Muscle of arm (tissue), 12 donors: ENCODE data around the gene OR11H7. TPM values are rescaled to one million over a fixed set of nuclear protein-coding genes. Genes with fewer than 3 reads are reported as not detected.
"Not testable (repeated sequence)": the region's sequence is repeated elsewhere in the genome, so short reads cannot be mapped to it uniquely, and the experiment has no call there.

Source experiments
- DNase-seq: peaks from one replicate; pipeline ENCODE4 v3.0.0-alpha.2; 2013
- polyA plus RNA-seq, 12 donors: library from polyadenylated mRNA; unstranded; fragments of 120-200 nt; gene quantifications; one replicate each; pipeline ENCODE4 v1.2.1, GENCODE V29; 2013; ENCODE audit not compliant: insufficient read length in 12 of 12

Gene OR11H7
- polyA plus RNA-seq, 12 donors, result 0.23 to 0.53 (median 0.35) TPM; not detected in 5

- DNase-seq, result no peak
Observed at GRCh38 chr14:20277409-20277808, 48.6 kb downstream of the OR11H7 start.

GRCh38 chr14:20278414-20278813 is 49.6 kb downstream of the OR11H7 start:
- DNase-seq, result no peak

GRCh38 chr14:20280265-20280664 is 51.5 kb downstream of the OR11H7 start:
- not testable (repeated sequence) for DNase-seq

Other genes starting within 250 kb of the OR11H7 start
- not detected for gene OR4Q2, start 226.8 kb upstream of the OR11H7 start, polyA plus RNA-seq
- gene OR4K14, start 209.7 kb upstream of the OR11H7 start, polyA plus RNA-seq, result not detected
- not detected for gene OR4K13, start 192.9 kb upstream of the OR11H7 start, polyA plus RNA-seq
- not detected for gene OR4L1, start 168.9 kb upstream of the OR11H7 start, polyA plus RNA-seq
- gene OR4K17, start 118.2 kb upstream of the OR11H7 start, polyA plus RNA-seq, result under 1 TPM in 5 of 12 donors, not detected in 7; 0.03 to 0.07 (median 0.04) TPM
- not detected for gene OR4N5, start 90.2 kb upstream of the OR11H7 start, polyA plus RNA-seq
- not detected for gene OR11G2, start 38.1 kb upstream of the OR11H7 start, polyA plus RNA-seq
- gene OR11H6, start 5.3 kb upstream of the OR11H7 start, polyA plus RNA-seq, result not detected
- gene OR11H4, start 10.3 kb downstream of the OR11H7 start, polyA plus RNA-seq, result not detected
- 10 to 100 TPM in 9 of 12 donors, 1 to 10 TPM in 2, not detected in 1; 8.5 to 14.9 (median 12.3) TPM for gene TTC5, start 77.0 kb downstream of the OR11H7 start, polyA plus RNA-seq
- 10 to 100 TPM in 11 of 12 donors, not detected in 1; 29.4 to 82.6 (median 67.0) TPM for gene CCNB1IP1, start 104.3 kb downstream of the OR11H7 start, polyA plus RNA-seq
- 10 to 100 TPM in 11 of 12 donors, not detected in 1; 17.2 to 52.0 (median 34.6) TPM for gene PARP2, start 114.7 kb downstream of the OR11H7 start, polyA plus RNA-seq
- 10 to 100 TPM in 11 of 12 donors, not detected in 1; 12.3 to 23.8 (median 18.8) TPM for gene TEP1, start 184.5 kb downstream of the OR11H7 start, polyA plus RNA-seq
- 1 to 10 TPM in 8 of 12 donors, under 1 TPM in 3, not detected in 1; 0.67 to 3.1 (median 1.6) TPM for gene KLHL33, start 207.2 kb downstream of the OR11H7 start, polyA plus RNA-seq
- gene OSGEP, start 225.8 kb downstream of the OR11H7 start, polyA plus RNA-seq, result 10 to 100 TPM in 11 of 12 donors, not detected in 1; 21.1 to 55.6 (median 37.7) TPM
- 100 to 1,000 TPM in 11 of 12 donors, not detected in 1; 131 to 222 (median 161) TPM for gene APEX1, start 226.2 kb downstream of the OR11H7 start, polyA plus RNA-seq
- gene PIP4P1, start 232.5 kb downstream of the OR11H7 start, polyA plus RNA-seq, result 10 to 100 TPM in 11 of 12 donors, not detected in 1; 16.8 to 33.2 (median 21.7) TPM
- 10 to 100 TPM in 8 of 12 donors, 1 to 10 TPM in 3, not detected in 1; 8.0 to 19.0 (median 10.9) TPM for gene PNP, start 240.4 kb downstream of the OR11H7 start, polyA plus RNA-seq